Liver (tissue), 3 donors: ENCODE data around the gene CRYBB3.

Source experiments
- FOXA1 ChIP-seq: IDR thresholded peaks from 2 replicates; pipeline ENCODE4 v1.6.1; 2016; ENCODE audit warnings: antibody characterized with exemption
- HNF4A ChIP-seq, 2 donors: conservative IDR thresholded peaks; 2 replicates each; pipeline ENCODE4 v1.6.1; 2016; ENCODE audit warnings: antibody characterized with exemption in 2 of 2, mild to moderate bottlenecking in 2 of 2
- YY1 ChIP-seq: IDR thresholded peaks from 2 replicates; pipeline ENCODE4 v1.6.1; 2016; ENCODE audit warnings: antibody characterized with exemption, mild to moderate bottlenecking
- TF ChIP-seq, protein P1 (sequence below): fragments of 150-350 bp; IDR thresholded peaks from 2 replicates; pipeline ENCODE4 v1.5.1; 2017; ENCODE audit warnings: improper control_type of control experiment, low read depth, low read length; ENCODE audit not compliant: missing input control
- TF ChIP-seq, protein P2 (sequence below): IDR thresholded peaks from 2 replicates; pipeline ENCODE4 v1.6.1; 2016; ENCODE audit warnings: antibody characterized with exemption
- donor health status: healthy.
- donor health status: healthy.

DNA sequence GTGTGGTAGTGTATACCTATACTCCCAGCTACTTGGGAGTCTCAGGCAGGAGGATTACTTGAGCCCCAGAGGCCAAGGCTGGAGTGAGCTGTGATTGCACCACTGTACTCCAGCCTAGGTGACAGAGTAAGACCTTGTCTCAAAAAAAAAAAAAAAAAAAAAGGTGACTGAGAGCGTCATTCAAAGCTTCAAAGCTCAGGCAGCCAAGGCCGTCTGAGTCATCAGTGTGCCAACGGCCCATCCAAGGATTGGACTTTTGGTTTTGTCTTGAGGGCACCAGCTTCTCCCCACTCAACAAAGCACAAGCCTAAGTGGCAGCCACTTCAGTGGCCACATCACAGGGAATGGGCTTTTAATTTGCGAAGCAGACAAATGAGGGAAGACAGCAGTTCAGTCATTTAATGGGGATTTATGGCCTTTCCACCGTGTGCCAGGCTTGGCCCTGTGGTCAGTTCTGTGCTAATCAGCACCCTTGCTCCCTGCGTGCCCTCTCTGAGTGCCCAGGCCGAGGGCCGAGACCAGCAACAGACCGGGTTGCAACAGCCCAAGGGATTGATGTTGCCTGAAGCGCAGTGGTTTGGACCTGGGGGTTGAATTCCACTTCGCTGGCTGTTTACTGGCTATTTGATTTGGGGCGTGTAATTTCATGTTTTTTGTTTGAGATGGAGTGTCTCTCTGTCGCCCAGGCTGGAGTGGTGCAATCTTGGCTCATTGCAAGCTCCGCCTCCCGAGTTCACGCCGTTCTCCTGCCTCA is 30.2 kb upstream of the CRYBB3 start:
- TF ChIP-seq, protein P1, sequence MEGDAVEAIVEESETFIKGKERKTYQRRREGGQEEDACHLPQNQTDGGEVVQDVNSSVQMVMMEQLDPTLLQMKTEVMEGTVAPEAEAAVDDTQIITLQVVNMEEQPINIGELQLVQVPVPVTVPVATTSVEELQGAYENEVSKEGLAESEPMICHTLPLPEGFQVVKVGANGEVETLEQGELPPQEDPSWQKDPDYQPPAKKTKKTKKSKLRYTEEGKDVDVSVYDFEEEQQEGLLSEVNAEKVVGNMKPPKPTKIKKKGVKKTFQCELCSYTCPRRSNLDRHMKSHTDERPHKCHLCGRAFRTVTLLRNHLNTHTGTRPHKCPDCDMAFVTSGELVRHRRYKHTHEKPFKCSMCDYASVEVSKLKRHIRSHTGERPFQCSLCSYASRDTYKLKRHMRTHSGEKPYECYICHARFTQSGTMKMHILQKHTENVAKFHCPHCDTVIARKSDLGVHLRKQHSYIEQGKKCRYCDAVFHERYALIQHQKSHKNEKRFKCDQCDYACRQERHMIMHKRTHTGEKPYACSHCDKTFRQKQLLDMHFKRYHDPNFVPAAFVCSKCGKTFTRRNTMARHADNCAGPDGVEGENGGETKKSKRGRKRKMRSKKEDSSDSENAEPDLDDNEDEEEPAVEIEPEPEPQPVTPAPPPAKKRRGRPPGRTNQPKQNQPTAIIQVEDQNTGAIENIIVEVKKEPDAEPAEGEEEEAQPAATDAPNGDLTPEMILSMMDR: no peak
- TF ChIP-seq FOXA1: peak; percentile 75
- peak; percentile 96 to 99 for TF ChIP-seq HNF4A (conservative IDR thresholded peaks at IDR 0.05)
- TF ChIP-seq YY1: peak; percentile 67
- TF ChIP-seq, protein P2, sequence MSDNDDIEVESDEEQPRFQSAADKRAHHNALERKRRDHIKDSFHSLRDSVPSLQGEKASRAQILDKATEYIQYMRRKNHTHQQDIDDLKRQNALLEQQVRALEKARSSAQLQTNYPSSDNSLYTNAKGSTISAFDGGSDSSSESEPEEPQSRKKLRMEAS: peak; percentile 81
